ENCODE data around the gene DAB2IP.

The DAB2IP gene

DNA sequence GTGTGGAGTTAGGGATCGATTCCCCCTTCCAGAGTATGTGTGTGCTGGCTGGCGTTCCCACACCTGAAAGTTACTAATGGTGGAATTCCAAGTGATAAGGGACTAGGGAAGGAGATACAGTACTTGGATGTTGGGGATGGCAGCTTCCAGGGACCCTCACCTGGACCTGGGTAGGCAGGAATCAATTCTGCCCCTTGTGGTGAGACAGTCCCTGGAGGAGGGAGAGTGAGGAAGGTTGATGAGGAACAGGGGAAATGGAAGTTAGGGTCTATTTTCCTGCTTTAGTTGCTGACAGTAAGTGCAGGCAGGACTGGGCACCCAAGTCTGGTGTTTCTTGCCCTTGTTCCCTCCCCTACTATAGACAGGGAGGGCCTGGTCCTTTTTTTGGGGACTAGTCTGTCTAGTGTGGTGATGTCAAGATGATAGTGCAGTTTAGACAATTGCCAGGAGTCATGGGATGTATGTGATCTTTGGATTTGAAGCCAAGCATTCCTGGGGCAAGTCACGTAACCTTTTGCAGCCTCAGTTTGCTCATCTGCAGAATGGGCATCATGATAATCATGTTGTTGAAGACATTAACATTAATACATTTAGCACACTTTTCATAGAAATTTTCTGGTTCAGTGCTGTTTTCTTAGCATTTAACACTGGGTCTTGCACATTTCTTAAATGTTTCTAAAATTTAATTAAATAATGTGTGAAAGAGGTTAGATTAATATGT is 51.7 kb downstream of the DAB2IP start:
- DNase-seq (ENCODE audit: low read depth, low spot score): no peak

DNA sequence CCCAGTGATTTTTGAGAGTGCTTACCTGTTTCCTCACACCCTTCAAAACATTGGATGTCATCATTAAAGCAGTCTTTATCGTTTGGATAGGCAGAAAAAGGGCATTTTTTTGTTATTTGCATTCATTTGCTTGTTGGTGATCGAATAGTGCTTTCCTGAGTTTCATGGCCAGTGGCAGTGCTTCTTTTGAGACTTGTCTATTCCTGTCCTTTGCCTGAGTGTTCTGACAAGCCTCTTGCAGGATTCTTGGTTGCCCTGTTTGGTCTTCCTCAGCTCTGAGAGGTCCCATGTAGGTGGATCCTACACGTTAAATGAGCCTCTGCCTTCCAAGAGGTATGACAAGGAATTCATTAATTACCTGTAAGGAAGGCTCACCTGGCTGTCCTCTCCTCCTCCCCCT is 52.8 kb downstream of the DAB2IP start:
- DNase-seq (ENCODE audit: low read depth, low spot score): no peak

- DNase-seq (ENCODE audit: low read depth, low spot score): no peak
Observed at GRCh38 chr9:121706149-121706750, 54.8 kb downstream of the DAB2IP start.

DNA sequence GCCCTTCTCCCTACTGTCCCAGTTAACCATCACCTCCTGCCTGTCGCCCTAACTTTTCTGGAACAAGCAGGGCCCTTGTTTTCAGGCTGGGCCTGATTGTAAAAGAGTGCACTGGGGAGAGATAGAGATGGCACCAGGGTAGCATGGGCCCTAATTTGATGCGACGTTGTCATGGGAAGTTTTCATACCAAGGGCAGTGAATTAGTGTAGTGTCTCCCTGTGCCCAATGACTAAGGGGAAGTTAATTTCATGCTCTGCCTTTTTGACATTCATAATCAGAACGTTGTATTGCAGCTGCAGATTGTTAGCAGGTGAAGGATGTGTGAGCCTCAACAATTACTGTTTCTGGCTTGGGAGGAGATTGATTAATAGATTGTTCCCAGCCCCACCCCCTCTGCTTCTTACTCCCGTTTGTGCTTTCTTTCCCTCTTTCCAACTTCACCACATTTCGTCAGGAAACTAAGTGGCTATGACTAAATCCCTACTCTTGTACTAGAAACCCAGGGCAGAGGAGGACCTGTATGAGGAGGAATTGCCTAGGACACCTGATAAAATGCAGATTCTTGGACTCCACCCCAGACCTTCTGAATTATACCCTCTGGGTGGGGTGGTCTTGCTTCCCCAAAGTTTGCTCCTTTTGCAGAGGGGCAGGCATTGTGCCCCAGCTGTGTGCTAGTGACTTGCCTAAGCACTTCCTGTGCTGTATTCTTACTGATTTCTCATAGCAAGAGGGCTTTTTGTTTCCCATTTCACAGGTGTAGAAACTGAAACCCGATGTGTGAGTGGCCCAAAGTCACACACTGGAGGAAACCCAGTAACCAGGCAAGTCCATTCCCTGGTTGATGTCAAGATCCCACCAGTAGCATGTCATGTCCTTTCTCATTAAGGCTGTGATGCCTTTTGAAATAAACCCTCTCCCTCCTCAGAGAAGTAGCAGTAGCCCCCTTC is 56.3 kb downstream of the DAB2IP start:
- DNase-seq (ENCODE audit: low read depth, low spot score): no peak

DNA sequence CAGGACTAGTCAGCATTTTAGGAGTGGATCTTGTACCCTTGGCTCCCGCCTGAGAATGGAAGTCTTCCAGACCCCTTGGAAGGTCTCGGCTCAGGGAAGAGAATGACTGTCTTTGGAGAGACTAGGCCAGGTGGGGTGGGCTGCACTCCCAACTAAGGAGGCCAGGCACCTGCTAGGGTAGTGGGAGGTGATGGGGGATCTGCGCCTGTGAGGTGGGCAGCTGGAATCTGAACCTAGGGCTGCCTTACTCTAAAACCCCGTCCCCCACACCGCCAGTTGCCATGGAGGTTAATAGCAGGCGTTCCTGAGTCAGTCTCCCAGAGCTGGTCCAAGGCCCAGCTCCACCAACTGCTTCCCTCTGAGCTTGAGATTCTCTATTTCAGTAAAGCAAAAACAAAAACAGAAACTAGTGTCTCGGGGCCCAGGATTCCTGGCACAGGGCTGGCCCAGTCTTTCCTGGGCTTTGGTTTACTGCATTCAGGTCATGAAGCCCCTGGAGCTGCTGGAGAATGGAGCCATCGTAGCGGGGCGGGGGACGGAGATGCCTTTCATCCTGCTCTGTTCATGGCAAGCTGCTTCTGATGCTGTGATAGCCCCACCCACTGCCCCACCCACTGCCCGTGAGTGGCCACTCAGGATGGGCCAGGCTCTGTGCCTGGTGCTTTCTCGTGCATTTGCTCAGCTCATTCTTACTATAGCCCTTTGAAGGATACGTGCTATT is 57.5 kb downstream of the DAB2IP start:
- DNase-seq (ENCODE audit: low read depth, low spot score): no peak

GRCh38 chr9:121709798-121710197 is 58.4 kb downstream of the DAB2IP start:
- no peak for DNase-seq (ENCODE audit: low read depth, low spot score)

GRCh38 chr9:121711281-121711680 is 59.8 kb downstream of the DAB2IP start:
- DNase-seq (ENCODE audit: low read depth, low spot score): no peak

DNA sequence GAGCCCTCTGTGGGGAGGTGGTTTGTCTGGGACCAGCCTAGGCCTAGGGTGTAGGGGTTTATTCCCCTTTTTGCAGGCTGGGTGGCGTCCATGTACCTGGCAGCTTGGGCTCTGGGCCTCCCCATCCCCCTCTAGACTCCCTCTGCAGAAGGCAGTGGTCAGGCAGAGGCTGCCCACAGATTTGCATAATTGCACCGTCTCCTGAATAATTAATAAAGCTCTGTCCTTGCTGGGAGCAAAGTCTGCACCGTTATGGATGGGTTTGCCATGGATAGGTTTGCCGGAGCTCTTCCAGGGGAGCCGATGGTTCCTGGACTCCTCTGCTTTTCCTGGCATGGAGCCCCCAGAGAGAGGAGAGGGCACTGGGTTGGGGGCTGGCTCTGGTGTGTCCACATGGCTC is 60.4 kb downstream of the DAB2IP start:
- DNase-seq (ENCODE audit: low read depth, low spot score): no peak

- DNase-seq (ENCODE audit: low read depth, low spot score): no peak
Observed at GRCh38 chr9:121713400-121714070, 62.1 kb downstream of the DAB2IP start.

GRCh38 chr9:121714075-121714705 is 62.8 kb downstream of the DAB2IP start:
- no peak for DNase-seq (ENCODE audit: low read depth, low spot score)

- DNase-seq (ENCODE audit: low read depth, low spot score): no peak
Observed at GRCh38 chr9:121714873-121715272, 63.4 kb downstream of the DAB2IP start.

DNA sequence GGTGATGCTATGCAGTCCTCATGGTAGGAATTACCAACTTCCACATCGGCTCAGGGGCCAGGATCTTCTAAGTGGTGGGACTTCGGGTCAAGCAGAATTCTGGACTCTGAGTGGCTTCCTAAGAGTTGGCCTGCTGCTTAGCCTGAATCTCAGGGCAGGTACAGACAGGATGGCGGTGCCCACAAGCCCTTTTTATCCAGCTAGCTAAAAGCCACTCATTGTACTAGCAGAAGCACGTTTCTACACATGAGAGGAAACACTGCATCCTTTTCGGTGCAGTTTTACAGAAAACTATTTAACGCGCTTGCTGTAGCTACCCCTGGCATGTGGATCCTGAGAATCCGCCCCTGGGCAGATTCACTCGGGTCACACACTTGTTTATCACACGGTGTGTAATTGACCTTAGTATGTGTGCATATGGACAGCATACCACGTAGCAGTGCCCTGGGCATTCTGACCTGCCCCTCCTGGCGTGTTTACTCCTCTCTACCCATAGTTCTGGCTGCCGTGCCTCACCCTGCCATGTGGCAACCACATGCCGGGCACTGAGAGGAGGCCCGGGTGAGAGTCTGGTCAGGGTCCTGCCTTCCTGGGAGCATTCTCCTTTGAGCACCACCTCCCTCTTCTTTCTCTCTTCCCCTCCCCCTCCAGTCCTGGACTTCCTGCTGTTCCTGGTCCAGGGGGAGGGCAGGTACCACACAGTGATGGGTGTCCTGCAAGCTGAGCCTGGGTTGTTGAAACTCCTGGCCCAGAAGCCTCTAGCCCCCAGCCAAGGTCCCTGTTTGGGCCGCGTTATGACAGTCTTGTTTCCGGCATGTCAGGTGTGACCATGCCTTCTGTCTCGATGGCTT is 65.9 kb downstream of the DAB2IP start:
- DNase-seq (ENCODE audit: low read depth, low spot score): no peak

GRCh38 chr9:121718084-121718483 is 66.7 kb downstream of the DAB2IP start:
- DNase-seq (ENCODE audit: low read depth, low spot score): no peak

GRCh38 chr9:121718501-121718900 is 67.1 kb downstream of the DAB2IP start:
- DNase-seq (ENCODE audit: low read depth, low spot score): no peak

DNA sequence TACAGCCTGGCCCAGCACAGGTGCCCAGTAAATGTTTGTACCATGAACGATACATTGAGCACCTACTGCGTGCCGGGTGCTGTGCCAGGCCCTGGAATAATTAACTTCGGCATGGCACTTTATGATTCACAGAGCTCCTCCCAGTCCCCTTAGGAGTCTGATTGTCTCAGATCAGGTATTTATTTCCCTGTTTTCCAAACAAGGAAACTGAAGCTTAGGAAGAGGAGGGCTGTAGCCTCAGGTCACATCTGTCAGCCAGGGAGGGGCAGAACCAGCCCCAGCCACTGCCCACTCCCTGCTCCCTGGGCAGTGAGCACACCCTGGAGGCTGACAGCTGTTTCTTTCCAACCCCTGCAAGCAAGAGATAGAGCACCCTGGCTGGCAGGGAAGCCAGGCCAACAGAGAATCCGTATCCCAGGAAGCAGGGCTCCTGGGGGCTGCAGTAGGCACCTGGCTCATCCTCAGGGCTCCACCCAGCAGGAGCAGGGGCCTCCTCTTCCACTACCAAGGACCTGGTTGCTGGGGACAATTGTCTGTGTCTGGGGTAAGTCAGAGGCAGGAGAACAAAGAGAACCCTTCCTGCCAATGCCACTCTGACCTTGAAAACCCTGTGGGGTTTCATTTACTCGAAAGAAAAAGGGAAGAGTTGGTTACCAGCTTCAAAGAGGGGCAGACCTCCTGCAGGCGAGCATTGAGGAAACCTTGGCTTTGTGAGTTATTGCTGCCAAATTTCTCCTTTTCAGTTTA is 69.0 kb downstream of the DAB2IP start:
- DNase-seq (ENCODE audit: low read depth, low spot score): no peak

DNA sequence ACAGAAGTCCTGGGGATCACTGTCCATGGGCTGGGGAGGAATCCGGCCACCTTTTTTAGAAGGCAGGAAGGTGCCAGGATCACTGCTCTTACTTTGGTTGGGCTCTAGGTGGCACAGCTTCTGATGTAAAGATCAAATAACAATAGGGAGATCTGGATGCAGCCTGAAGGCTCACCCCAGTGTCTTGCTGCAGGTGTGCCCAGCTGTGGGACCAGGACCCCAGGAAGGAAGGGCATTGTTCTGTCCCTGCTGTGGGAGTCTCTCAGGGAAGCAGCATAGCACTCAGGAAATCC is 69.6 kb downstream of the DAB2IP start:
- DNase-seq (ENCODE audit: low read depth, low spot score): no peak

GRCh38 chr9:121721770-121722169 is 70.3 kb downstream of the DAB2IP start:
- DNase-seq (ENCODE audit: low read depth, low spot score): no peak

- no peak for DNase-seq (ENCODE audit: low read depth, low spot score)
Observed at GRCh38 chr9:121725008-121725775, 73.8 kb downstream of the DAB2IP start.
